Neural progenitor cell (in vitro differentiated cells): ENCODE measurements around the gene LILRA5.
"Not testable (repeated sequence)": the region's sequence is repeated elsewhere in the genome, so short reads cannot be mapped to it uniquely, and the experiment has no call there.

Experiments used
- CTCF ChIP-seq: fragments of 200-600 bp; sonication (generic); IDR thresholded peaks from 2 replicates; pipeline ENCODE4 v1.5.1; 2017; ENCODE audit warnings: antibody characterized with exemption, mild to moderate bottlenecking
- EZH2 ChIP-seq: fragments of 200-600 bp; sonication (generic); IDR thresholded peaks from 2 replicates; pipeline ENCODE4 v1.6.1; 2017; ENCODE audit warnings: antibody characterized with exemption, mild to moderate bottlenecking, moderate library complexity
- EZH2phosphoT487 ChIP-seq: fragments of 200-600 bp; sonication (generic); IDR thresholded peaks from 2 replicates; pipeline ENCODE4 v1.6.1; 2017; ENCODE audit warnings: antibody characterized with exemption

GRCh38 chr19:54277111-54277615 is 35.8 kb downstream of the LILRA5 start:
- TF ChIP-seq EZH2, CTCF, EZH2phosphoT487: not testable (repeated sequence)
